T1000 (cell line): ENCODE results near the gene KCNQ4.

Source experiments
- DNase-seq: peaks from one replicate; lab custom pipeline; 2025; ENCODE audit warnings: mixed read lengths; lab: John Stamatoyannopoulos, UW

The KCNQ4 gene

GRCh38 chr1:40755067-40755466 is 28.5 kb upstream of the KCNQ4 start:
- DNase-seq = no peak

GRCh38 chr1:40756523-40756922 is 27.1 kb upstream of the KCNQ4 start:
- DNase-seq = no peak

GRCh38 chr1:40757084-40757483 is 26.5 kb upstream of the KCNQ4 start:
- no peak for DNase-seq

- DNase-seq = no peak
Observed at GRCh38 chr1:40758004-40758403, 25.6 kb upstream of the KCNQ4 start.

GRCh38 chr1:40758578-40759343 is 24.8 kb upstream of the KCNQ4 start:
- no peak for DNase-seq

- no peak for DNase-seq
Observed at GRCh38 chr1:40760984-40761383, 22.6 kb upstream of the KCNQ4 start.

- DNase-seq = no peak
Observed at GRCh38 chr1:40762144-40762923, 21.3 kb upstream of the KCNQ4 start.

- DNase-seq = no peak
Observed at GRCh38 chr1:40763742-40764532, 19.6 kb upstream of the KCNQ4 start.

- no peak for DNase-seq
Observed at GRCh38 chr1:40764981-40765380, 18.6 kb upstream of the KCNQ4 start.

GRCh38 chr1:40766017-40766416 is 17.6 kb upstream of the KCNQ4 start:
- no peak for DNase-seq

GRCh38 chr1:40766560-40766959 is 17.0 kb upstream of the KCNQ4 start:
- no peak for DNase-seq

GRCh38 chr1:40768146-40768990 is 15.2 kb upstream of the KCNQ4 start:
- DNase-seq = no peak

GRCh38 chr1:40769815-40770214 is 13.8 kb upstream of the KCNQ4 start:
- DNase-seq = no peak

GRCh38 chr1:40770296-40771070 is 13.1 kb upstream of the KCNQ4 start:
- DNase-seq = no peak

GRCh38 chr1:40772146-40772955 is 11.2 kb upstream of the KCNQ4 start:
- no peak for DNase-seq

- DNase-seq = no peak
Observed at GRCh38 chr1:40773748-40774265, 9.8 kb upstream of the KCNQ4 start.

GRCh38 chr1:40774266-40774998 is 9.2 kb upstream of the KCNQ4 start:
- no peak for DNase-seq

GRCh38 chr1:40776236-40777072 is 7.1 kb upstream of the KCNQ4 start:
- no peak for DNase-seq
